ENCODE measurements around the gene UCP2.
A peak's percentile ranks its signal among the peaks of the same experiment; 100 is the strongest.

The UCP2 gene

GRCh38 chr11:74009675-74010305 is 27.1 kb upstream of the UCP2 start:
- no peak for DNase-seq

GRCh38 chr11:74009230-74009547 is 26.5 kb upstream of the UCP2 start:
- DNase-seq, result no peak

GRCh38 chr11:74008373-74009229 is 26.0 kb upstream of the UCP2 start, which contains the start of gene UCP3:
TSS of gene UCP3 (minus strand) at chr11:74009085. CDS start at chr11:74007042, 2,043 bp downstream.
- no peak for DNase-seq

- DNase-seq, result no peak
Measured at GRCh38 chr11:74007691-74008372, 25.2 kb upstream of the UCP2 start.

GRCh38 chr11:74006743-74007304 is 24.2 kb upstream of the UCP2 start:
- no peak for DNase-seq

- DNase-seq, result no peak
Measured at GRCh38 chr11:74005721-74006517, 23.3 kb upstream of the UCP2 start.

GRCh38 chr11:74004759-74005615 is 22.3 kb upstream of the UCP2 start:
- DNase-seq, result peak; percentile 86 to 89

- DNase-seq, result no peak
Measured at GRCh38 chr11:74004046-74004695, 21.5 kb upstream of the UCP2 start.

GRCh38 chr11:74002832-74003231 is 20.2 kb upstream of the UCP2 start:
- DNase-seq, result no peak

GRCh38 chr11:74001822-74002286 is 19.2 kb upstream of the UCP2 start:
- DNase-seq, result no peak

- DNase-seq, result no peak
Measured at GRCh38 chr11:74000307-74001133, 17.9 kb upstream of the UCP2 start.

- DNase-seq, result peak in 1 of 2 donors; percentile 51
Measured at GRCh38 chr11:73999581-74000306, 17.1 kb upstream of the UCP2 start.

GRCh38 chr11:73998846-73999575 is 16.4 kb upstream of the UCP2 start:
- DNase-seq, result no peak

- no peak for DNase-seq
Measured at GRCh38 chr11:73997120-73997770, 14.6 kb upstream of the UCP2 start.

- no peak for DNase-seq
Measured at GRCh38 chr11:73996161-73996747, 13.6 kb upstream of the UCP2 start.

- peak; percentile 49 to 82 for DNase-seq
Measured at GRCh38 chr11:73995731-73996130, 13.1 kb upstream of the UCP2 start.

- DNase-seq, result peak; percentile 47 to 86
Measured at GRCh38 chr11:73995247-73995646, 12.6 kb upstream of the UCP2 start.
